Measurements from ENCODE around the gene ARNT2.

The ARNT2 gene

DNA sequence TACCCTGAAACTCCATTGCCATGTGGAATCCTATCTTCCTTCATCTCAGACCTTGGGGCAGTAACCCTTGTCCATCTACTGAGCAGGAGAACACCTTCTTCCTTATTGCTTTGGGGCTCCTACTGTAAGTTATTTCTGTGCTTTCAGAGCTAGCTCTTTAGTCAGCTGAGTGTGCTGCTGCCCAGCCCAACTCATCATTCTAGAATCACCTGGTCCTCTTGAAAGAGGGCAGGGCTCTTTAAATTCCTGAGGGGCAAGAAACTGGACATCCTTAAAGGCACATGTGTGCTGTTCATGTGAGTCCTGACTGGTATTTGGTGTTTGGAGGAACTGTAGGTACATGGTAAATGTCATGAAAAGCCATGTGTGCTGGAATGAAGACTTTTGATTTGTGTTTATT, 140.9 kb downstream of the ARNT2 start:
- Histone ChIP-seq H3K9me3 (ENCODE audit: low read length) (no peaks in the 10 kb centered on the region), H3K79me2 (ENCODE audit: insufficient read depth, low read length) (no peaks in the 10 kb centered on the region), H2AFZ (ENCODE audit: low read length) (no peak overlapping the region), H3K27ac (ENCODE audit: low read depth, low read length, poor library complexity, severe bottlenecking) (no peak overlapping the region), H3F3A (ENCODE audit: insufficient read depth, low read length) (no peaks in the 10 kb centered on the region), H3K9ac (ENCODE audit: low read length) (no peak overlapping the region), H3K4me1 (ENCODE audit: insufficient read depth, low read length, severe bottlenecking) (no peaks in the 10 kb centered on the region), H3K4me2 (ENCODE audit: low read length) (no peak overlapping the region), H3K4me3 (ENCODE audit: low read depth, low read length, poor library complexity, severe bottlenecking) (no peak overlapping the region), H3K36me3 (ENCODE audit: insufficient read depth, low read length) (no peaks in the 10 kb centered on the region), H4K20me1 (ENCODE audit: insufficient read depth, low read length) (no peaks in the 10 kb centered on the region), H3K9me2 (ENCODE audit: low read depth, low read length) (no peaks in the 10 kb centered on the region), H3K27me3 (ENCODE audit: insufficient read depth, low read length) (no peaks in the 10 kb centered on the region)
- TF ChIP-seq EZH2 (IDR thresholded peaks at IDR 0.05; ENCODE audit: borderline replicate concordance, low read length) = no peak
- TF ChIP-seq, protein P1, sequence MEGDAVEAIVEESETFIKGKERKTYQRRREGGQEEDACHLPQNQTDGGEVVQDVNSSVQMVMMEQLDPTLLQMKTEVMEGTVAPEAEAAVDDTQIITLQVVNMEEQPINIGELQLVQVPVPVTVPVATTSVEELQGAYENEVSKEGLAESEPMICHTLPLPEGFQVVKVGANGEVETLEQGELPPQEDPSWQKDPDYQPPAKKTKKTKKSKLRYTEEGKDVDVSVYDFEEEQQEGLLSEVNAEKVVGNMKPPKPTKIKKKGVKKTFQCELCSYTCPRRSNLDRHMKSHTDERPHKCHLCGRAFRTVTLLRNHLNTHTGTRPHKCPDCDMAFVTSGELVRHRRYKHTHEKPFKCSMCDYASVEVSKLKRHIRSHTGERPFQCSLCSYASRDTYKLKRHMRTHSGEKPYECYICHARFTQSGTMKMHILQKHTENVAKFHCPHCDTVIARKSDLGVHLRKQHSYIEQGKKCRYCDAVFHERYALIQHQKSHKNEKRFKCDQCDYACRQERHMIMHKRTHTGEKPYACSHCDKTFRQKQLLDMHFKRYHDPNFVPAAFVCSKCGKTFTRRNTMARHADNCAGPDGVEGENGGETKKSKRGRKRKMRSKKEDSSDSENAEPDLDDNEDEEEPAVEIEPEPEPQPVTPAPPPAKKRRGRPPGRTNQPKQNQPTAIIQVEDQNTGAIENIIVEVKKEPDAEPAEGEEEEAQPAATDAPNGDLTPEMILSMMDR (IDR thresholded peaks at IDR 0.05; ENCODE audit: low read length) = no peak

DNA sequence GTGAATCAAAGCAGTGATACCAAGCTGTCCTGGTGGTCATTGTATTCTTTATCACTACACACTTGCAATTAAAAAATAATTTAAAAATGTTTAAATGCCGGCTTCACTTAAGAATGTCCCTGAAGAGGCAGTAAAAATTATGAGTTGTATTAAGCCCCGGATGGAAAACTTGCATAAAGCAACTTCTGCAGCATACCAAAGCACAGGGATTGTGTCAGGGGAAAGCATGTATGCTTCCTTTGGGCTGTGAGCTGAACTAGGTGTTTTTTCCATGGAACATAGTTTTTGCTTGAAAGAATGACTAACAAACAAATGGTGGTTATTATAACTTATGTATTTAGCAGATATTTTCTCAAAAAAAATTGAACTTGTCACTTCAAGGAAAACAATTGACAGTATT, 143.1 kb downstream of the ARNT2 start:
- H2AFZ ChIP-seq (ENCODE audit: low read length) = no peak overlapping the region
- H3K36me3 ChIP-seq (ENCODE audit: insufficient read depth, low read length) = no peaks in the 10 kb centered on the region
- H3K79me2 ChIP-seq (ENCODE audit: insufficient read depth, low read length) = no peaks in the 10 kb centered on the region
- TF ChIP-seq, protein P1 (IDR thresholded peaks at IDR 0.05; ENCODE audit: low read length) = no peak
- TF ChIP-seq EZH2 (IDR thresholded peaks at IDR 0.05; ENCODE audit: borderline replicate concordance, low read length) = no peak
- no peaks in the 10 kb centered on the region for H4K20me1 ChIP-seq (ENCODE audit: insufficient read depth, low read length)
- H3K9me3 ChIP-seq (ENCODE audit: low read length) = no peaks in the 10 kb centered on the region
- no peaks in the 10 kb centered on the region for H3K4me1 ChIP-seq (ENCODE audit: insufficient read depth, low read length, severe bottlenecking)
- H3K4me2 ChIP-seq (ENCODE audit: low read length) = no peak overlapping the region
- H3K9ac ChIP-seq (ENCODE audit: low read length) = no peak overlapping the region
- no peaks in the 10 kb centered on the region for H3F3A ChIP-seq (ENCODE audit: insufficient read depth, low read length)
- H3K4me3 ChIP-seq (ENCODE audit: low read depth, low read length, poor library complexity, severe bottlenecking) = no peak overlapping the region
- H3K27me3 ChIP-seq (ENCODE audit: insufficient read depth, low read length) = no peaks in the 10 kb centered on the region
- H3K27ac ChIP-seq (ENCODE audit: low read depth, low read length, poor library complexity, severe bottlenecking) = no peak overlapping the region
- no peaks in the 10 kb centered on the region for H3K9me2 ChIP-seq (ENCODE audit: low read depth, low read length)

DNA sequence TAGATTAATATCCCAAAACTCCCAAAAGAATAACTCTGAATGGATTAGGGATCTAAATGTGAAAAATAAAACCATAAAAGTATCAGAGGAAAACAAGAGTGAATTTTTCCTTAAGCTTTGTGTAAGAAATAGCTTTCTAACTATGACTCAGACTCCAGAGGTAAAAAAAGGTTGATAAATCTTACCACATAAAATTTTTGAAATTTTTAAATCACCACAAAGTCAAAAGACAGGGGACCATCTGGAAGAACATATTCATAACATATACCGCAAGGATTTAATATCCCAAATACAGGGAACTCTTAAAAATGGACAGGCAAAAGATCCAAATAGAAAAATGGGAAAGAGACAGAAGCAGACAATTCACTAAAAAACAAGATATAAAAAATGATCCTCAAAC, 145.0 kb downstream of the ARNT2 start:
- H3K9me3 ChIP-seq (ENCODE audit: low read length) = no peaks in the 10 kb centered on the region

More for the DNA sequence above, 145.0 kb downstream of the ARNT2 start:
- H3K27me3 ChIP-seq (ENCODE audit: insufficient read depth, low read length) = no peaks in the 10 kb centered on the region
- H3K27ac ChIP-seq (ENCODE audit: low read depth, low read length, poor library complexity, severe bottlenecking) = no peak overlapping the region
- no peak overlapping the region for H3K9ac ChIP-seq (ENCODE audit: low read length)
- H4K20me1 ChIP-seq (ENCODE audit: insufficient read depth, low read length) = no peaks in the 10 kb centered on the region
- H3K9me2 ChIP-seq (ENCODE audit: low read depth, low read length) = no peaks in the 10 kb centered on the region
- H3K36me3 ChIP-seq (ENCODE audit: insufficient read depth, low read length) = no peaks in the 10 kb centered on the region
- H3K4me1 ChIP-seq (ENCODE audit: insufficient read depth, low read length, severe bottlenecking) = no peaks in the 10 kb centered on the region
- no peaks in the 10 kb centered on the region for H3F3A ChIP-seq (ENCODE audit: insufficient read depth, low read length)
- no peak for TF ChIP-seq EZH2 (IDR thresholded peaks at IDR 0.05; ENCODE audit: borderline replicate concordance, low read length)
- TF ChIP-seq, protein P1 (IDR thresholded peaks at IDR 0.05; ENCODE audit: low read length) = no peak
- H3K4me2 ChIP-seq (ENCODE audit: low read length) = no peak overlapping the region
- no peak overlapping the region for H2AFZ ChIP-seq (ENCODE audit: low read length)
- no peak overlapping the region for H3K4me3 ChIP-seq (ENCODE audit: low read depth, low read length, poor library complexity, severe bottlenecking)
- H3K79me2 ChIP-seq (ENCODE audit: insufficient read depth, low read length) = no peaks in the 10 kb centered on the region

Data from OCI-LY1 (cell line).